NCI-H187 treated with DMSO at 0.1 percent for 48 hours (cell line): ENCODE measurements around the gene ITSN1.
"Not testable (repeated sequence)": the region's sequence is repeated elsewhere in the genome, so short reads cannot be mapped to it uniquely, and the experiment has no call there.

ENCODE experiments used
- DNase-seq: peaks from one replicate; lab custom pipeline; 2025; lab: John Stamatoyannopoulos, UW

ITSN1 gene

GRCh38 chr21:33774551-33774950, 132.2 kb downstream of the ITSN1 start:
- DNase-seq = no peak

GRCh38 chr21:33775100-33775828, 133.0 kb downstream of the ITSN1 start:
- no peak for DNase-seq

GRCh38 chr21:33780631-33781030, 138.3 kb downstream of the ITSN1 start:
- DNase-seq = no peak

- DNase-seq = no peak
These were observed 138.8 kb downstream of the ITSN1 start for GRCh38 chr21:33781121-33781520.

GRCh38 chr21:33783187-33783979, 141.1 kb downstream of the ITSN1 start:
- no peak for DNase-seq

GRCh38 chr21:33787431-33787830, 145.1 kb downstream of the ITSN1 start:
- DNase-seq = no peak

GRCh38 chr21:33788438-33788837, 146.1 kb downstream of the ITSN1 start:
- not testable (repeated sequence) for DNase-seq

- no peak for DNase-seq
These were observed 147.4 kb downstream of the ITSN1 start for GRCh38 chr21:33789697-33790096.

GRCh38 chr21:33791073-33791472, 148.8 kb downstream of the ITSN1 start:
- no peak for DNase-seq

- no peak for DNase-seq
These were observed 152.3 kb downstream of the ITSN1 start for GRCh38 chr21:33794596-33794995.

GRCh38 chr21:33797565-33797964, 155.3 kb downstream of the ITSN1 start:
- no peak for DNase-seq

GRCh38 chr21:33799378-33800090, 157.2 kb downstream of the ITSN1 start:
- DNase-seq = no peak

GRCh38 chr21:33800753-33801423, 158.6 kb downstream of the ITSN1 start:
- no peak for DNase-seq

GRCh38 chr21:33801424-33802405, 159.4 kb downstream of the ITSN1 start:
- peak; percentile 92 for DNase-seq

- DNase-seq = no peak
These were observed 160.2 kb downstream of the ITSN1 start for GRCh38 chr21:33802481-33802880.

GRCh38 chr21:33808715-33809367, 166.5 kb downstream of the ITSN1 start:
- DNase-seq = no peak

- DNase-seq = no peak
These were observed 168.5 kb downstream of the ITSN1 start for GRCh38 chr21:33810766-33811165.

GRCh38 chr21:33811167-33812010, 169.1 kb downstream of the ITSN1 start:
- DNase-seq = no peak

GRCh38 chr21:33813832-33814365, 171.6 kb downstream of the ITSN1 start:
- no peak for DNase-seq
